H1 (cell line): ENCODE data around the gene GREB1. TPM values are rescaled to one million over a fixed set of nuclear protein-coding genes. Genes with fewer than 3 reads are reported as not detected.
A peak's percentile ranks its signal among the peaks of the same experiment; 100 is the strongest.

ENCODE experiments used
- CTCF ChIA-PET: fragments of 300-600 bp; sonication (Branson Sonifier 250); formaldehyde crosslinking; loops from one replicate; lab custom pipeline; 2021; ENCODE audit not compliant: partially characterized antibody; lab: Charles Lee
- POLR2A ChIA-PET: fragments of 300-600 bp; sonication (Branson Sonifier 250); formaldehyde crosslinking; loops from one replicate; lab custom pipeline; 2021; ENCODE audit warnings: inconsistent platforms; ENCODE audit not compliant: partially characterized antibody; lab: Charles Lee
- DNase-seq, 2 experiments: peaks; one replicate each; pipeline versions ENCODE4 v3.0.0 to v3.0.0-alpha.2; 2010 to 2022; ENCODE audit warnings: low spot score in 2 of 2, low read depth in 1 of 2, mixed read lengths in 1 of 2
- FAIRE-seq: peaks from 2 replicates; lab custom pipeline; 2011; peaks lifted over from hg19 to GRCh38; lab: Jason Lieb, UNC
- H2AFZ ChIP-seq: 2 replicates; pipeline ENCODE4 v1.8.1; 2012; ENCODE audit warnings: low read length, inconsistent platforms
- H2AK5ac ChIP-seq: 2 replicates; pipeline ENCODE4 v1.6.1; 2013; ENCODE audit warnings: low read depth, low read length
- H2BK120ac ChIP-seq: replicated peaks from 2 replicates; pipeline ENCODE3; 2013; ENCODE audit warnings: low read depth, low read length, inconsistent platforms
- H2BK12ac ChIP-seq: 2 replicates; pipeline ENCODE4 v1.6.1; 2013; ENCODE audit warnings: low read depth, low read length
- H2BK15ac ChIP-seq: 2 replicates; pipeline ENCODE4 v1.6.1; 2013; ENCODE audit warnings: low read length
- H2BK20ac ChIP-seq: 2 replicates; pipeline ENCODE4 v1.6.1; 2013; ENCODE audit warnings: low read length
- H2BK5ac ChIP-seq: 2 replicates; pipeline ENCODE4 v1.6.1; 2013; ENCODE audit warnings: low read depth, low read length
- H3K14ac ChIP-seq: 2 replicates; pipeline ENCODE4 v1.6.1; 2013; ENCODE audit warnings: inconsistent platforms; ENCODE audit not compliant: insufficient read length
- H3K18ac ChIP-seq: 2 replicates; pipeline ENCODE4 v1.6.1; 2013; ENCODE audit warnings: low read length; ENCODE audit errors: extremely low read depth
- H3K23ac ChIP-seq: 2 replicates; pipeline ENCODE4 v1.6.1; 2013; ENCODE audit warnings: inconsistent platforms; ENCODE audit not compliant: insufficient read length
- H3K23me2 ChIP-seq: 2 replicates; pipeline ENCODE4 v1.6.1; 2013; ENCODE audit warnings: low read depth, low read length
- H3K27ac ChIP-seq: 2 replicates; pipeline ENCODE4 v1.6.1; 2011; ENCODE audit warnings: low read depth, low read length, inconsistent platforms
- H3K27me3 ChIP-seq, 4 experiments: replicated peaks in 1 of 4; 1 replicate in 1 of 4; 2 replicates in 3 of 4; pipeline versions ENCODE4 v1.6.1 to v1.8.1; 2011 to 2013; ENCODE audit warnings: low read length in 3 of 4, mild to moderate bottlenecking in 3 of 4, inconsistent platforms in 2 of 4, mixed read lengths in 2 of 4, moderate library complexity in 1 of 4; ENCODE audit not compliant: control insufficient read depth in 3 of 4, insufficient read depth in 3 of 4; ENCODE audit errors: extremely low read depth in 1 of 4
- H3K36me3 ChIP-seq, 4 experiments: 2 replicates each; pipeline versions ENCODE4 v1.6.1 to v1.8.1; 2011 to 2013; ENCODE audit warnings: mild to moderate bottlenecking in 4 of 4, low read length in 3 of 4, moderate library complexity in 2 of 4, control low read depth in 1 of 4, inconsistent platforms in 1 of 4; ENCODE audit not compliant: insufficient read depth in 4 of 4, control insufficient read depth in 2 of 4
- H3K4ac ChIP-seq: replicated peaks from 2 replicates; pipeline ENCODE3; 2013; ENCODE audit warnings: low read length, low read depth, mixed read lengths, inconsistent platforms; ENCODE audit not compliant: insufficient read length
- H3K4me1 ChIP-seq, 4 experiments: replicated peaks in 1 of 4; 1 replicate in 1 of 4; 2 replicates in 3 of 4; pipeline versions ENCODE4 v1.6.1 to v1.8.1; 2011 to 2013; ENCODE audit warnings: low read length in 3 of 4, inconsistent platforms in 2 of 4, mixed read lengths in 1 of 4; ENCODE audit not compliant: insufficient read depth in 4 of 4, control insufficient read depth in 3 of 4
- H3K4me2 ChIP-seq, 2 experiments: 2 replicates each; pipeline versions ENCODE4 v1.6.1 to v1.8.1; 2011 to 2013; ENCODE audit warnings: low read depth in 2 of 2, low read length in 2 of 2, control low read depth in 1 of 2, inconsistent platforms in 1 of 2, mild to moderate bottlenecking in 1 of 2; ENCODE audit not compliant: insufficient read depth in 1 of 2
- H3K4me3 ChIP-seq, 4 experiments: fragments of 200-600, 300-600 bp in 1 of 4; sonication (generic), shearing (Covaris generic), sonication (Bioruptor Twin) in 1 of 4; 2 replicates each; pipeline versions ENCODE4 v1.5.1 to v1.8.1; 2011 to 2016; ENCODE audit warnings: low read length in 4 of 4, low read depth in 3 of 4, control low read depth in 2 of 4, inconsistent platforms in 2 of 4, mild to moderate bottlenecking in 2 of 4, mixed read lengths in 1 of 4, moderate library complexity in 1 of 4; ENCODE audit not compliant: insufficient read depth in 2 of 4; ENCODE audit errors: extremely low read depth in 1 of 4
- H3K56ac ChIP-seq: replicated peaks from 2 replicates; pipeline ENCODE3; 2013; ENCODE audit warnings: low read depth, mild to moderate bottlenecking, mixed read lengths, low read length, inconsistent platforms; ENCODE audit not compliant: insufficient read length
- H3K79me1 ChIP-seq: 2 replicates; pipeline ENCODE4 v1.6.1; 2013; ENCODE audit warnings: low read depth, low read length, control low read depth
- H3K79me2 ChIP-seq, 2 experiments: 2 replicates each; pipeline versions ENCODE4 v1.6.1 to v1.8.1; 2012 to 2013; ENCODE audit warnings: low read length in 2 of 2, mild to moderate bottlenecking in 2 of 2, inconsistent platforms in 1 of 2; ENCODE audit not compliant: insufficient read depth in 2 of 2, control insufficient read depth in 1 of 2
- H3K9ac ChIP-seq, 4 experiments: replicated peaks in 1 of 4; 1 replicate in 1 of 4; 2 replicates in 3 of 4; pipeline versions ENCODE4 v1.6.1 to v1.8.1; 2011 to 2013; ENCODE audit warnings: low read depth in 3 of 4, low read length in 3 of 4, control low read depth in 2 of 4, mild to moderate bottlenecking in 2 of 4, moderate library complexity in 2 of 4, inconsistent platforms in 1 of 4; ENCODE audit errors: extremely low read depth in 1 of 4
- H3K9me3 ChIP-seq, 2 experiments: 2 replicates each; pipeline versions ENCODE4 v1.6.1 to v1.8.1; 2012 to 2013; ENCODE audit warnings: mild to moderate bottlenecking in 2 of 2, moderate library complexity in 2 of 2, control low read depth in 1 of 2, inconsistent platforms in 1 of 2, low read depth in 1 of 2, low read length in 1 of 2, mixed read lengths in 1 of 2; ENCODE audit not compliant: insufficient read depth in 2 of 2
- H4K20me1 ChIP-seq, 2 experiments: replicated peaks in 1 of 2; 2 replicates each; pipeline versions ENCODE3 to v1.8.1; 2011 to 2013; ENCODE audit warnings: inconsistent platforms in 2 of 2, low read length in 2 of 2, mild to moderate bottlenecking in 1 of 2; ENCODE audit not compliant: insufficient read depth in 2 of 2, control insufficient read depth in 1 of 2
- H4K5ac ChIP-seq: 2 replicates; pipeline ENCODE4 v1.6.1; 2013; ENCODE audit warnings: low read length, low read depth, mixed read lengths, inconsistent platforms; ENCODE audit not compliant: insufficient read length
- H4K8ac ChIP-seq: 2 replicates; pipeline ENCODE4 v1.8.0; 2013; ENCODE audit warnings: mild to moderate bottlenecking, moderate library complexity, low read length, inconsistent platforms; ENCODE audit not compliant: insufficient read depth; ENCODE audit errors: extremely low read depth
- H4K91ac ChIP-seq: replicated peaks from 2 replicates; pipeline ENCODE3; 2013; ENCODE audit warnings: low read length, mixed read lengths, inconsistent platforms; ENCODE audit not compliant: insufficient read length
- TBP ChIP-seq: IDR thresholded peaks from 2 replicates; pipeline ENCODE4 v1.6.1; 2011; ENCODE audit warnings: low read depth, low read length, improper control_type of control experiment
- WGBS, 2 experiments: shearing (Covaris generic) in 1 of 2; methylation state at CpG; one replicate each; pipeline versions ENCODE4 v1.1.6 to v1.1.7; 2013 to 2015; ENCODE audit warnings: low lambda C conversion rate in 2 of 2, mixed read lengths in 2 of 2, inconsistent platforms in 1 of 2, low coverage in 1 of 2, missing lambda C conversion rate in 1 of 2; ENCODE audit not compliant: insufficient replicate concordance in 2 of 2, insufficient coverage in 1 of 2, insufficient read length in 1 of 2; ENCODE audit errors: extremely low coverage in 1 of 2, missing lambda C conversion rate in 1 of 2; 5-methylcytosine and 5-hydroxymethylcytosine counted together
- polyA plus RNA-seq, 7 experiments: library from polyadenylated mRNA; depleted of rRNA in 3 of 7; stranded (reverse) in 5 of 7; unstranded in 2 of 7; fragments of >200 nt in 5 of 7; fragments of 200-250 nt in 2 of 7; gene quantifications; 1 replicate in 5 of 7; 2 replicates in 1 of 7; 4 replicates in 1 of 7; pipeline versions ENCODE4 v1.2.1 to v1.2.3, GENCODE V29; 2011 to 2013; ENCODE audit warnings: missing spikeins in 2 of 7, mixed read lengths in 2 of 7
- total RNA-seq: library from RNA; stranded (reverse); fragmentation: NEBNext Ultra II Directional; extraction: Animal tissue kit (Norgen Biotek cat#: 25700); gene quantifications from 2 replicates; pipeline ENCODE4 v1.2.1, GENCODE V29; 2021
- TF ChIP-seq, protein P1 (sequence below): IDR thresholded peaks from 2 replicates; pipeline ENCODE4 v1.6.1; 2012; ENCODE audit warnings: inconsistent platforms

The GREB1 gene
- total and polyA plus RNA-seq, 2 of the 8 experiments (the other 6 are each of a cell fraction or from before 2014, with no cell fraction given) = 7.9 to 43.4 TPM

DNA sequence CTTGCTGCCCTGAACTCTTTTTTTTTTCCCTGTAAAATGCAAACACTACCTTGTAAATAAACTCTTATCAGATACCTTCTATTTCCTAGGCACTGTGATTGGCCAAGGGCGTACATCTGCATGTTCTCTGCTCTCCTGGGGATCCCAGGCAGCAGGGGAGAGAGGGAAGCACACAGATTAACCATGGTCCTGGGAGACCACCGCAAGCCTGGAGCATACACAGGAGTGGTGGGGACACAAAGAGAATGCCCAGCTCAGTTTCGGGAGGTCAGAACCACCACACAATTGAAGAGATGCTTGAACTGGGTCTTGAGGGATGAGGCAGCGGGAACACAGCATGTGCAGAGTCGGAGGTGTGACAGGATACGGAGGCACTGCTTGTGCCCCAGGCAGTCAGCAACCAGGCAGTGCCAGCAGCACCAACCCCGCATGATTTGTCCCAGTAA, 2.1 kb downstream of the GREB1 start:
- H3K27me3 ChIP-seq = no peaks in the 10 kb centered on the region
- no peak overlapping the region for H3K4me3 ChIP-seq
- 0 out of 2 replicates have a peak overlapping the region, but pooled peaks have one; percentile 43 for H2AK5ac ChIP-seq
- FAIRE-seq = no peak
- no peak overlapping the region for H3K18ac ChIP-seq
- H3K79me2 ChIP-seq = 0 out of 4 replicates have a peak, but pooled peaks cover 0 to 2% of the 10 kb centered on the region in 2 experiments
- 0 out of 2 replicates have a peak overlapping the region, but pooled peaks have one; percentile 28 for H2BK12ac ChIP-seq
- no peak overlapping the region for H2AFZ ChIP-seq
- no peak overlapping the region for H2BK15ac ChIP-seq
- H3K4me1 ChIP-seq = peaks cover 14 to 20% (median 17%) of the 10 kb centered on the region in 4 experiments
- H2BK20ac ChIP-seq = no peak overlapping the region
- no peak overlapping the region for H3K14ac ChIP-seq
- peaks cover 7% of the 10 kb centered on the region for H3K79me1 ChIP-seq
- H3K56ac ChIP-seq = no peak overlapping the region
- H3K36me3 ChIP-seq = no peaks in the 10 kb centered on the region
- 83% methylated on average over 7 of the region's 7 CpGs; no CpG with 5 or more reads in 1 of the 2 experiments for WGBS, 2 experiments
- peaks cover 2% of the 10 kb centered on the region; the same call in 1 of the 2 replicates for H3K23me2 ChIP-seq
- no peak overlapping the region for H3K4ac ChIP-seq
- no peak overlapping the region for H2BK5ac ChIP-seq
- H4K91ac ChIP-seq = no peak overlapping the region
- ChIA-PET POLR2A (no interaction called here), CTCF (interaction anchor here (0.6 to 22.6 kb wide), 5 partner anchors 10 to 71 kb away, joined by 3 to 377 read pairs (median 5); no protein-coding TSS in a partner anchor)
- peak in 1 of 2 experiments; percentile 33 for DNase-seq
- H3K4me2 ChIP-seq = no peak overlapping the region
- H2BK120ac ChIP-seq = no peak overlapping the region
- no peak overlapping the region for H3K9ac ChIP-seq
- no peaks in the 10 kb centered on the region for H3K9me3 ChIP-seq
- peaks cover 0 to 8% of the 10 kb centered on the region in 2 experiments for H4K20me1 ChIP-seq
- TF ChIP-seq, protein P1, sequence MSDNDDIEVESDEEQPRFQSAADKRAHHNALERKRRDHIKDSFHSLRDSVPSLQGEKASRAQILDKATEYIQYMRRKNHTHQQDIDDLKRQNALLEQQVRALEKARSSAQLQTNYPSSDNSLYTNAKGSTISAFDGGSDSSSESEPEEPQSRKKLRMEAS = peak; percentile 22; the same call in 1 of the 2 replicates
- no peak for TF ChIP-seq TBP
- no peak overlapping the region for H4K5ac ChIP-seq
- no peak overlapping the region for H3K27ac ChIP-seq
- H3K23ac ChIP-seq = no peak overlapping the region
- no peak overlapping the region for H4K8ac ChIP-seq
